A549 (cell line): ENCODE results near the gene GGA1.

Experiments
- CTCF ChIP-seq: fragments of >200 bp; sonication (Bioruptor Twin); formaldehyde crosslinking; IDR thresholded peaks from 3 replicates; pipeline ENCODE4 v1.5.1; 2016
- HMGXB4 ChIP-seq: fragments of 250-450 bp; sonication (Bioruptor Pico); IDR thresholded peaks from 2 replicates; pipeline ENCODE4 v1.5.0; 2021; ENCODE audit warnings: mild to moderate bottlenecking, moderate library complexity, borderline replicate concordance
- MAX ChIP-seq: IDR thresholded peaks from 2 replicates; pipeline ENCODE4 v1.6.1; 2012
- RCOR1 ChIP-seq: fragments of 150-350 bp; IDR thresholded peaks from 2 replicates; pipeline ENCODE4 v1.6.1; 2014; ENCODE audit warnings: antibody characterized with exemption, low read length, low read depth

- TF ChIP-seq RCOR1 (no peak), CTCF (no peak), MAX (no peak), HMGXB4 (no peak)
These were observed 9.5 kb upstream of the GGA1 start for GRCh38 chr22:37599153-37599552.
